Measurements from ENCODE around the gene ITFG1. TPM values are rescaled to one million over a fixed set of nuclear protein-coding genes. Genes with fewer than 3 reads are reported as not detected.
"Not testable (repeated sequence)": the region's sequence is repeated elsewhere in the genome, so short reads cannot be mapped to it uniquely, and the experiment has no call there.

The ITFG1 gene
- total RNA-seq, 1 donor from 2014 or later, result 58.2 TPM

- intact Hi-C loops (cut with DNase I), result no loop called here
- no peaks in the 10 kb centered on the region for H3K27me3 ChIP-seq
These were observed 19.5 kb upstream of the ITFG1 start for GRCh38 chr16:47480410-47480809.

GRCh38 chr16:47477679-47478078 lies 16.8 kb upstream of the ITFG1 start:
- H3K36me3 ChIP-seq, result no peaks in the 10 kb centered on the region
- no peaks in the 10 kb centered on the region for H3K9me3 ChIP-seq
- intact Hi-C loops (cut with DNase I), result no loop called here
- H3K27me3 ChIP-seq, result no peaks in the 10 kb centered on the region
- TF ChIP-seq CTCF (IDR thresholded peaks at IDR 0.05), result no peak
- H3K4me1 ChIP-seq, result peaks cover 6% of the 10 kb centered on the region
- ATAC-seq (no peak), DNase-seq (no peak)
- H3K4me3 ChIP-seq, result no peak overlapping the region
- no peak overlapping the region for H3K27ac ChIP-seq

More at GRCh38 chr16:47480410-47480809, 19.5 kb upstream of the ITFG1 start:
- Histone ChIP-seq H3K36me3 (no peaks in the 10 kb centered on the region), H3K9me3 (no peaks in the 10 kb centered on the region), H3K4me3 (no peak overlapping the region), H3K4me1 (peaks cover 4% of the 10 kb centered on the region), H3K27ac (no peak overlapping the region)
- no peak for TF ChIP-seq CTCF (IDR thresholded peaks at IDR 0.05)
- no peak for ATAC-seq
- no peak for DNase-seq

GRCh38 chr16:47476654-47477345 lies 15.9 kb upstream of the ITFG1 start:
- Histone ChIP-seq H3K27ac (no peak overlapping the region), H3K4me3 (no peak overlapping the region), H3K36me3 (no peaks in the 10 kb centered on the region), H3K4me1 (peaks cover 6% of the 10 kb centered on the region), H3K27me3 (no peaks in the 10 kb centered on the region), H3K9me3 (no peaks in the 10 kb centered on the region)
- no peak for DNase-seq
- ATAC-seq, result no peak
- no peak for TF ChIP-seq CTCF (IDR thresholded peaks at IDR 0.05)
- intact Hi-C loops (cut with DNase I), result no loop called here

- TF ChIP-seq CTCF (IDR thresholded peaks at IDR 0.05), result no peak
- no peak overlapping the region for H3K27ac ChIP-seq
- H3K9me3 ChIP-seq, result no peaks in the 10 kb centered on the region
- intact Hi-C loops (cut with DNase I), result no loop called here
- DNase-seq, result no peak
- no peaks in the 10 kb centered on the region for H3K27me3 ChIP-seq
- ATAC-seq, result no peak
- H3K4me3 ChIP-seq, result no peak overlapping the region
- peaks cover 6% of the 10 kb centered on the region for H3K4me1 ChIP-seq
- H3K36me3 ChIP-seq, result no peaks in the 10 kb centered on the region
These were observed 14.9 kb upstream of the ITFG1 start for GRCh38 chr16:47475786-47476185.

GRCh38 chr16:47473792-47474191 lies 12.9 kb upstream of the ITFG1 start:
- ATAC-seq, result no peak
- TF ChIP-seq CTCF (IDR thresholded peaks at IDR 0.05), result no peak

GRCh38 chr16:47473004-47473403 lies 12.1 kb upstream of the ITFG1 start:
- ATAC-seq; H3K27me3 ChIP-seq; H3K4me1 ChIP-seq; H3K36me3 ChIP-seq; H3K4me3 ChIP-seq; H3K27ac ChIP-seq; DNase-seq; H3K9me3 ChIP-seq; intact Hi-C loops (cut with DNase I): not testable (repeated sequence)

More at GRCh38 chr16:47473792-47474191, 12.9 kb upstream of the ITFG1 start:
- no peaks in the 10 kb centered on the region for H3K36me3 ChIP-seq
- no peak overlapping the region for H3K4me3 ChIP-seq
- H3K4me1 ChIP-seq, result peaks cover 6% of the 10 kb centered on the region
- H3K9me3 ChIP-seq, result no peaks in the 10 kb centered on the region
- intact Hi-C loops (cut with DNase I), result no loop called here
- H3K27me3 ChIP-seq, result no peaks in the 10 kb centered on the region
- no peak overlapping the region for H3K27ac ChIP-seq
- DNase-seq, result no peak
